Measurements from ENCODE around the gene TAF1C.

TAF1C gene

GRCh38 chr16:84132527-84133285 lies 54.2 kb downstream of the TAF1C start:
- no peak overlapping the region for H3K4me3 ChIP-seq (ENCODE audit: control insufficient read depth, low read depth, low read length)
- no peak for DNase-seq (ENCODE audit: low read depth)
- no peak for TF ChIP-seq CTCF (IDR thresholded peaks at IDR 0.05; ENCODE audit: control insufficient read depth, insufficient read depth, low read depth, low read length, missing control alignments)

- no peak for DNase-seq (ENCODE audit: low read depth)
- no peak for TF ChIP-seq CTCF (IDR thresholded peaks at IDR 0.05; ENCODE audit: control insufficient read depth, insufficient read depth, low read depth, low read length, missing control alignments)
- no peak overlapping the region for H3K4me3 ChIP-seq (ENCODE audit: control insufficient read depth, low read depth, low read length)
Observed at GRCh38 chr16:84131117-84131516, 55.7 kb downstream of the TAF1C start.

Data from AG09309 (cell line).